HG03175 (cell line): ENCODE measurements around the gene MEG3.
A peak's percentile ranks its signal among the peaks of the same experiment; 100 is the strongest.

Experiments
- ATAC-seq: cut with Tn5 transposase; IDR thresholded peaks from one replicate; pipeline ENCODE4 v1.9.1; 2021; ENCODE audit warnings: mild to moderate bottlenecking, moderate library complexity; ENCODE audit not compliant: unreplicated experiment

Gene MEG3

GRCh38 chr14:100844421-100844820, 18.5 kb downstream of the MEG3 start:
- ATAC-seq, result no peak

- no peak for ATAC-seq
Observed at GRCh38 chr14:100844846-100845245, 18.9 kb downstream of the MEG3 start.

- ATAC-seq, result no peak
Observed at GRCh38 chr14:100845341-100845740, 19.4 kb downstream of the MEG3 start.

- ATAC-seq, result no peak
Observed at GRCh38 chr14:100846309-100846859, 20.5 kb downstream of the MEG3 start.

- ATAC-seq, result no peak
Observed at GRCh38 chr14:100849115-100849781, 23.3 kb downstream of the MEG3 start.

- ATAC-seq, result peak; percentile 69
Observed at GRCh38 chr14:100850841-100851585, 25.1 kb downstream of the MEG3 start.

DNA sequence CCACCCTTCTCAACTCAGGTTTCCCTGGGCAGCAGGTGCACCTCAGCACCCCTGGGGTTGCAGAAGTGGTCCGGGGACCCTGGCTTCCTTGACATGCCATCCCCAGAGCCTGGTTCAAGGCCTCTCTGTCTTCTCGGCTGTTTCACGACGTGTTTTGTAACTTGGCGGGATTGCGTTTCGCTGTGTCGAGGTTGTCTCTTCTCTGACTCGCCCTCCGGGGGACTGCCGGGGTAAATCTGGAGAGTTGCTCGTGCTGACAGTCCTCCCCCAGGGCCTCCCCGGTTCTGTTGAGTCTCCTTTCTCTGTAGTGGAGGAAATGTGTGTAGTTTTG, 25.6 kb downstream of the MEG3 start:
- ATAC-seq, result no peak

- no peak for ATAC-seq
Observed at GRCh38 chr14:100851946-100852620, 26.2 kb downstream of the MEG3 start.

GRCh38 chr14:100854435-100854834, 28.5 kb downstream of the MEG3 start:
- no peak for ATAC-seq

DNA sequence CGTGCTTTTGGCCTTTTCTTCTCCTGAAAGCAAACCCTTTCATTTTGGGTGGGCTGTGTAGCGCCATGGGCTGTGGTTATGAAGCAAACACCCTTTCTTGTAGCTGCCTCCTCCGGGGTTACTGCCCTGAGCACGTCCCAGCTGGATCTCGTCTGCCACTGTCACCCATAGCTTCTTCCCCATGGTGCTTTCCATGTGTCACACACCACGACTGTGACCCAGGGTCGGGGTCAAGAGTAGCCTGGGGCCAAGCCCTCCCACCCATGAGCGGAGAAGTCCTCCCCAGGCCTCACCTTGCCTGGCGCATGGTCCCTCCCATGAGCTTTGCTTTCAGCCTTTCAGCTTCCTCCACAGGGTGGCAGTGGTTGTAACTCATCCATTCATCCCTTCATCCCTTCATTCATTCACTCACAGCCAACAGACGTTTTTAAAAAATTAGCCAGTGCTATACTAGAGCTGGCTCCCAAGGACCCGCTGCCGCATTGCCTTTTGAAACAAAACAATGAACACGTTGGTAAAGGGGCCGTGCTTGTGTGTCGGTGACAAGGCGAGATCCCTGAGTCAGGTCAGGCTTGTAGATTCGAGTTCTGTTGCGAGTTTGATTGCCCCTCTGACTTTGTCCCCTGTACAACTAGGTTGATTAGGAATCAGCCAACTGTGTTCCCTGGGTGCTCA, 29.5 kb downstream of the MEG3 start:
- no peak for ATAC-seq

GRCh38 chr14:100856056-100856950, 30.4 kb downstream of the MEG3 start:
- no peak for ATAC-seq

GRCh38 chr14:100857233-100857922, 31.5 kb downstream of the MEG3 start:
- ATAC-seq, result no peak

- ATAC-seq, result no peak
Observed at GRCh38 chr14:100857923-100858837, 32.3 kb downstream of the MEG3 start.

- ATAC-seq, result no peak
Observed at GRCh38 chr14:100858838-100859220, 32.9 kb downstream of the MEG3 start.

DNA sequence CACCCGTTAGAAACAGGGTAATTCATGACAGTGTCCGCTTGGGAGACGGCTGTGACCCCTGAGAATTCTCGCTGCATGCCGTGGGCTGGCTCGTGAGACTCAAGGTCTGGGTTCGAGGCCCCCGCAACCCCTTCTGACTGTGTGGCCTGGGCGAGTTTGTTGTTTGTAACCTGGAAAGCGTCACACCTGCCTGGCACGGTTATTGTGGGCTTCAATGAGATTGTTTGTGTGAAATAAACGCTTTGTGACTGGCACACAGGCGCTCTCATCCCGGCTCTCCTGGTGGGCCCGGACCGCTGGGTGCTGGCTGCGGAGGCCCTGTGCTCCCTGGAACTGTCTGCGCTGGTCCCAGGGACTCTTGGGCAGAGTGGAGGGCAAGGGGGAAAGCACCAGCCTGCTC, 33.9 kb downstream of the MEG3 start:
- no peak for ATAC-seq

DNA sequence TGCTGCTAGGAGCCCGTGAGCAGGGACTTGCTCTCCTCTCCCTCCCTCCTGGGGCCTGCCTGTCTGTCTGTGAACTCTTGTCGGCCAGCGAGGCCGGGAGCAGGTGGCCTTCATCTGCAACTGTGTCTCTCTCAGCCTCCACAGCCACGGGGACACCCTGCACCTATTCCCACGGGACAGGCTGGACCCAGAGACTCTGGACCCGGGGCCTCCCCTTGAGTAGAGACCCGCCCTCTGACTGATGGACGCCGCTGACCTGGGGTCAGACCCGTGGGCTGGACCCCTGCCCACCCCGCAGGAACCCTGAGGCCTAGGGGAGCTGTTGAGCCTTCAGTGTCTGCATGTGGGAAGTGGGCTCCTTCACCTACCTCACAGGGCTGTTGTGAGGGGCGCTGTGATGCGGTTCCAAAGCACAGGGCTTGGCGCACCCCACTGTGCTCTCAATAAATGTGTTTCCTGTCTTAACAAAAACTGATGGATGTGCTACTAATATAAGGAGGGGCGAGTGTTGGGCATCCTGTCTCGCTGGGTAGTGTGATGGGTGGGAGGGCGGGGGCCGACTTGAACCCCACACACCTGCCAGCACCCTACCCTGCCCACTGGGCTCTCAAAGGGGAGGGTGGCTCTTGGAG, 34.8 kb downstream of the MEG3 start:
- no peak for ATAC-seq

- ATAC-seq, result no peak
Observed at GRCh38 chr14:100861188-100861936, 35.4 kb downstream of the MEG3 start.

DNA sequence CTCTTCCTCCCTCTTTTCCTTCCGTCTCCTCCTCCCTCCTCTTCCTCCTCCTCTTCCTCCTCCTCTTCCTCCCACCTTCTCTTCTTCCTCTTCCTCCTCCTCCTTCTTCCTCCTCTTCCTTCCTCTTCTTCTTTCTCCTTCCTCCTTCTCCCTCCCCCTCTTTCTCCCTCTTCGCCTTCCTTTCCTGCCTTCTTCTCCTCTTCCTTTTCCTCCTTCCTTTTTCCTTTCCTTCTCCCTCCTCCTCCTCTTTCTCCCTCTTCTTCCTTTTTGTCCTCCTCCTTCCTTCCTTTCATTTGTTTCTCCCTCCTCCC, 36.0 kb downstream of the MEG3 start:
- no peak for ATAC-seq
